SK-N-SH (cell line): ENCODE results near the gene ADGRB2. TPM values are rescaled to one million over a fixed set of nuclear protein-coding genes. Genes with fewer than 3 reads are reported as not detected.

Experiments used
- CTCF ChIA-PET: fragments of 300-600, 350-600 bp; formaldehyde crosslinking; extraction: SDS; loops from one replicate; lab custom pipeline; 2021; lab: Yijun Ruan, JAX
- POLR2A ChIA-PET: fragments of 350-600 bp; sonication (Branson Sonifier 250); formaldehyde crosslinking; extraction: SDS; loops from one replicate; lab custom pipeline; 2020; ENCODE audit warnings: antibody characterized with exemption, inconsistent platforms; lab: Yijun Ruan, JAX
- DNase-seq: peaks from one replicate; pipeline ENCODE4 v3.0.0; 2012
- H2AFZ ChIP-seq: fragments of 200-600 bp; sonication (generic); 2 replicates; pipeline ENCODE4 v1.8.1; 2016; ENCODE audit warnings: antibody characterized with exemption, mild to moderate bottlenecking, low read depth
- H3F3A ChIP-seq: fragments of 200-600 bp; sonication (generic); replicated peaks from 2 replicates; pipeline ENCODE3; 2016; ENCODE audit warnings: antibody characterized with exemption, mild to moderate bottlenecking; ENCODE audit not compliant: insufficient read depth
- H3K27ac ChIP-seq, 2 experiments: fragments of 200-500 bp in 1 of 2; fragments of 200-600 bp in 1 of 2; sonication (Bioruptor generic) in 1 of 2; sonication (generic), shearing (Covaris generic) in 1 of 2; 2 replicates each; pipeline versions ENCODE4 v1.5.1 to v1.6.1; 2014 to 2016; ENCODE audit warnings: low read depth in 2 of 2, inconsistent platforms in 1 of 2, low read length in 1 of 2, mild to moderate bottlenecking in 1 of 2, mixed read lengths in 1 of 2
- H3K27me3 ChIP-seq: fragments of 200-600 bp; sonication (generic), shearing (Covaris generic); 2 replicates; pipeline ENCODE4 v1.6.1; 2016; ENCODE audit warnings: mixed run types; ENCODE audit not compliant: insufficient read depth
- H3K36me3 ChIP-seq, 2 experiments: fragments of 200-500 bp in 1 of 2; fragments of 200-600 bp in 1 of 2; sonication (Bioruptor generic) in 1 of 2; sonication (generic) in 1 of 2; replicated peaks in 1 of 2; 2 replicates each; pipeline versions ENCODE3 to v1.5.1; 2014 to 2016; ENCODE audit warnings: low read length in 1 of 2, mild to moderate bottlenecking in 1 of 2; ENCODE audit not compliant: insufficient read depth in 2 of 2, control insufficient read depth in 1 of 2
- H3K4me1 ChIP-seq, 2 experiments: fragments of 200-500 bp in 1 of 2; fragments of 200-600 bp in 1 of 2; sonication (Bioruptor generic) in 1 of 2; sonication (generic), shearing (Covaris generic) in 1 of 2; 2 replicates each; pipeline versions ENCODE4 v1.5.1 to v1.6.1; 2014 to 2016; ENCODE audit warnings: low read depth in 1 of 2, low read length in 1 of 2, mixed run types in 1 of 2; ENCODE audit not compliant: insufficient read depth in 2 of 2, control insufficient read depth in 1 of 2
- H3K4me2 ChIP-seq: fragments of 200-600 bp; sonication (generic), shearing (Covaris generic); 2 replicates; pipeline ENCODE4 v1.6.1; 2017; ENCODE audit warnings: mixed run types
- H3K4me3 ChIP-seq, 2 experiments: fragments of 200-500 bp in 1 of 2; fragments of 200-600 bp in 1 of 2; sonication (Bioruptor generic) in 1 of 2; sonication (generic), shearing (Covaris generic) in 1 of 2; 2 replicates each; pipeline versions ENCODE4 v1.5.1 to v1.8.1; 2014 to 2016; ENCODE audit warnings: low read depth in 2 of 2, inconsistent platforms in 1 of 2, low read length in 1 of 2, mild to moderate bottlenecking in 1 of 2, mixed read lengths in 1 of 2, moderate library complexity in 1 of 2
- H3K79me2 ChIP-seq: fragments of 200-600 bp; sonication (generic); 2 replicates; pipeline ENCODE4 v1.8.1; 2017; ENCODE audit warnings: mild to moderate bottlenecking; ENCODE audit not compliant: insufficient read depth
- H3K9ac ChIP-seq: fragments of 200-600 bp; sonication (generic); 2 replicates; pipeline ENCODE4 v1.6.1; 2017; ENCODE audit warnings: mixed run types
- H3K9me2 ChIP-seq: fragments of 200-600 bp; sonication (generic); 2 replicates; pipeline ENCODE4 v1.6.1; 2017; ENCODE audit warnings: mixed run types
- H3K9me3 ChIP-seq: fragments of 200-600 bp; sonication (generic); 2 replicates; pipeline ENCODE4 v1.6.1; 2017; ENCODE audit warnings: mixed run types, mild to moderate bottlenecking, moderate library complexity
- H4K20me1 ChIP-seq: fragments of 200-600 bp; sonication (generic); 2 replicates; pipeline ENCODE4 v1.6.1; 2017; ENCODE audit warnings: mild to moderate bottlenecking, mixed run types; ENCODE audit not compliant: insufficient read depth
- CHD2 ChIP-seq: fragments of 150-350 bp; IDR thresholded peaks from 2 replicates; pipeline ENCODE4 v1.6.1; 2018; ENCODE audit warnings: low read length; ENCODE audit not compliant: partially characterized antibody
- EZH2phosphoT487 ChIP-seq: fragments of 200-600 bp; sonication (generic); IDR thresholded peaks from 2 replicates; pipeline ENCODE4 v1.6.1; 2017; ENCODE audit warnings: low read depth, mixed run types, mild to moderate bottlenecking, antibody characterized with exemption, moderate library complexity, borderline replicate concordance
- FOXJ3 ChIP-seq: sonication (generic); formaldehyde crosslinking; IDR thresholded peaks from 2 replicates; pipeline ENCODE4 v1.5.1; 2020; ENCODE audit warnings: mild to moderate bottlenecking, missing genetic modification reagents
- FOXM1 ChIP-seq: IDR thresholded peaks from 2 replicates; pipeline ENCODE4 v1.4.0; 2012; ENCODE audit warnings: low read depth, mild to moderate bottlenecking
- GABPA ChIP-seq: IDR thresholded peaks from 2 replicates; pipeline ENCODE4 v1.4.0; 2012; ENCODE audit warnings: low read depth, mild to moderate bottlenecking
- GATA2 ChIP-seq: sonication (generic); formaldehyde crosslinking; IDR thresholded peaks from 2 replicates; pipeline ENCODE4 v1.5.0; 2020; ENCODE audit warnings: mild to moderate bottlenecking, missing genetic modification reagents
- JUND ChIP-seq: IDR thresholded peaks from 2 replicates; pipeline ENCODE4 v1.4.0; 2012
- MEF2A ChIP-seq: IDR thresholded peaks from 2 replicates; pipeline ENCODE4 v1.4.0; 2012; ENCODE audit warnings: low read depth, borderline replicate concordance
- MXI1 ChIP-seq: IDR thresholded peaks from 2 replicates; pipeline ENCODE4 v1.6.1; 2012; ENCODE audit warnings: mild to moderate bottlenecking, low read depth, low read length, improper control_type of control experiment
- NFIC ChIP-seq: IDR thresholded peaks from 2 replicates; pipeline ENCODE4 v1.4.0; 2012; ENCODE audit warnings: borderline replicate concordance
- NRF1 ChIP-seq: IDR thresholded peaks from 2 replicates; pipeline ENCODE4 v1.6.1; 2012; ENCODE audit warnings: low read depth, mild to moderate bottlenecking, low read length
- RAD21 ChIP-seq: IDR thresholded peaks from 2 replicates; pipeline ENCODE4 v1.6.1; 2012; ENCODE audit warnings: mild to moderate bottlenecking, low read length
- RCOR1 ChIP-seq: fragments of 150-350 bp; IDR thresholded peaks from 2 replicates; pipeline ENCODE4 v1.6.1; 2017; ENCODE audit warnings: antibody characterized with exemption, low read length
- SMC3 ChIP-seq: IDR thresholded peaks from 2 replicates; pipeline ENCODE4 v1.6.1; 2012; ENCODE audit warnings: low read depth, low read length, improper control_type of control experiment
- TAF1 ChIP-seq: IDR thresholded peaks from 2 replicates; pipeline ENCODE4 v1.6.1; 2012; ENCODE audit warnings: low read depth, mild to moderate bottlenecking, low read length, moderate library complexity, borderline replicate concordance
- TEAD4 ChIP-seq: IDR thresholded peaks from 2 replicates; pipeline ENCODE4 v1.4.0; 2012; ENCODE audit warnings: mild to moderate bottlenecking, borderline replicate concordance; ENCODE audit not compliant: insufficient read depth
- YY1 ChIP-seq: IDR thresholded peaks from 2 replicates; pipeline ENCODE4 v1.4.0; 2012; ENCODE audit warnings: low read depth, mild to moderate bottlenecking
- WGBS: methylation state at CpG from one replicate; pipeline ENCODE4 v1.1.6; 2017; ENCODE audit warnings: low lambda C conversion rate; 5-methylcytosine and 5-hydroxymethylcytosine counted together
- polyA plus RNA-seq, 3 experiments: library from polyadenylated mRNA; depleted of rRNA; stranded (reverse); fragments of >200 nt; gene quantifications; 2 replicates each; pipeline ENCODE4 v1.2.3, GENCODE V29; 2012
- TF ChIP-seq, protein P1 (sequence below): IDR thresholded peaks from 2 replicates; pipeline ENCODE4 v1.4.0; 2012; ENCODE audit warnings: low read depth, borderline replicate concordance
- TF ChIP-seq, protein P2 (sequence below): fragments of 150-350 bp; IDR thresholded peaks from 2 replicates; pipeline ENCODE4 v1.6.1; 2017; ENCODE audit warnings: antibody characterized with exemption, low read length, low read depth, borderline replicate concordance
- TF ChIP-seq, protein P3 (sequence below): IDR thresholded peaks from 2 replicates; pipeline ENCODE4 v1.4.0; 2012; ENCODE audit warnings: low read depth
- TF ChIP-seq, protein P4 (sequence below): fragments of 200-600 bp; sonication (generic); IDR thresholded peaks from 2 replicates; pipeline ENCODE4 v1.6.1; 2017; ENCODE audit warnings: antibody characterized with exemption, mild to moderate bottlenecking, moderate library complexity

ADGRB2 gene
- polyA plus RNA-seq, 1 of the 3 experiments (the other 2 are of a cell fraction) = 13.0 TPM

DNA sequence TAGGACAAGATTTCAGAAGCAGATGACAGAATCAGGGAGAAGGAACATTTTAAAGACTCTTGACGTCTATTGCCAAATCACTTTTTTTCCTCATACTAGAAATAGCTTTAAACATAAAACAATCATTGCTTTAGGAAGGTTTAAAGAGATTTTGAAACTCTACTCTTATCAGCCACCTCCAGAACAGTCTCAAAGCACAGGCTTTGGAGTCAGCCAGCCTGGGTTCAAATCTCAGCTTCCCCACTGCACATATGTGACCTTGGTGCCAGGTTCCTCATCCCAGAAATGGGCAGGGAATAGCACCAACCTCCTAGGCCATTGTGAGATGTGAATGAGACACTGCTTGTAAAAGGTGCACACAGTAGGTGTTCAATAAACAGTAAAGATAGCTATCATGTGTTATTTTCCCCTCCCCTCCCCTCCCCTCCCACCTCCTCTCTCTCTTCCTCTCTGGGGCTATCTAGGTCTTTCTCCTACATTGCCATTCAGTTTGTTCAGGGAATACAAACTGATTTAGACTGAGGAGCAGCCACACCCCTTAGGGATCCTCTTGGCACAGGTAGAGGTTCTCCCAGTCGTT is 31.0 kb upstream of the ADGRB2 start:
- no peak overlapping the region for H3K9ac ChIP-seq
- DNase-seq = no peak
- peaks cover 17% of the 10 kb centered on the region for H3K79me2 ChIP-seq
- H3K4me3 ChIP-seq = no peak overlapping the region
- no peak overlapping the region for H2AFZ ChIP-seq
- H3K27me3 ChIP-seq = no peaks in the 10 kb centered on the region
- no peak overlapping the region for H3K4me2 ChIP-seq
- POLR2A ChIA-PET = no interaction called here
- H3F3A ChIP-seq = no peaks in the 10 kb centered on the region
- H3K36me3 ChIP-seq = no peaks in the 10 kb centered on the region
- CTCF ChIA-PET = interaction anchor here (0.6 to 21.1 kb wide), 5 partner anchors 36 to 195 kb away, joined by 3 to 707 read pairs (median 4); partner anchors contain the start of gene ADGRB2
- H3K9me3 ChIP-seq = no peaks in the 10 kb centered on the region
- no peak overlapping the region for H3K27ac ChIP-seq
- no peaks in the 10 kb centered on the region for H3K9me2 ChIP-seq
- 88% methylated on average over 2 of the region's 2 CpGs for WGBS
- H3K4me1 ChIP-seq = peaks cover 16 to 31% of the 10 kb centered on the region in 2 experiments; a peak in 3 of 4 replicates
- no peaks in the 10 kb centered on the region for H4K20me1 ChIP-seq
- no peak for TF ChIP-seq CHD2
- TF ChIP-seq, protein P1, sequence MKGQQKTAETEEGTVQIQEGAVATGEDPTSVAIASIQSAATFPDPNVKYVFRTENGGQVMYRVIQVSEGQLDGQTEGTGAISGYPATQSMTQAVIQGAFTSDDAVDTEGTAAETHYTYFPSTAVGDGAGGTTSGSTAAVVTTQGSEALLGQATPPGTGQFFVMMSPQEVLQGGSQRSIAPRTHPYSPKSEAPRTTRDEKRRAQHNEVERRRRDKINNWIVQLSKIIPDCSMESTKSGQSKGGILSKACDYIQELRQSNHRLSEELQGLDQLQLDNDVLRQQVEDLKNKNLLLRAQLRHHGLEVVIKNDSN = no peak
- TF ChIP-seq, protein P2, sequence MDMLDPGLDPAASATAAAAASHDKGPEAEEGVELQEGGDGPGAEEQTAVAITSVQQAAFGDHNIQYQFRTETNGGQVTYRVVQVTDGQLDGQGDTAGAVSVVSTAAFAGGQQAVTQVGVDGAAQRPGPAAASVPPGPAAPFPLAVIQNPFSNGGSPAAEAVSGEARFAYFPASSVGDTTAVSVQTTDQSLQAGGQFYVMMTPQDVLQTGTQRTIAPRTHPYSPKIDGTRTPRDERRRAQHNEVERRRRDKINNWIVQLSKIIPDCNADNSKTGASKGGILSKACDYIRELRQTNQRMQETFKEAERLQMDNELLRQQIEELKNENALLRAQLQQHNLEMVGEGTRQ = no peak
- TF ChIP-seq TEAD4 = no peak
- TF ChIP-seq GATA2 (CRISPR knock-in tag) = no peak
- no peak for TF ChIP-seq SMC3
- TF ChIP-seq GABPA = no peak
- no peak for TF ChIP-seq NRF1

DNA sequence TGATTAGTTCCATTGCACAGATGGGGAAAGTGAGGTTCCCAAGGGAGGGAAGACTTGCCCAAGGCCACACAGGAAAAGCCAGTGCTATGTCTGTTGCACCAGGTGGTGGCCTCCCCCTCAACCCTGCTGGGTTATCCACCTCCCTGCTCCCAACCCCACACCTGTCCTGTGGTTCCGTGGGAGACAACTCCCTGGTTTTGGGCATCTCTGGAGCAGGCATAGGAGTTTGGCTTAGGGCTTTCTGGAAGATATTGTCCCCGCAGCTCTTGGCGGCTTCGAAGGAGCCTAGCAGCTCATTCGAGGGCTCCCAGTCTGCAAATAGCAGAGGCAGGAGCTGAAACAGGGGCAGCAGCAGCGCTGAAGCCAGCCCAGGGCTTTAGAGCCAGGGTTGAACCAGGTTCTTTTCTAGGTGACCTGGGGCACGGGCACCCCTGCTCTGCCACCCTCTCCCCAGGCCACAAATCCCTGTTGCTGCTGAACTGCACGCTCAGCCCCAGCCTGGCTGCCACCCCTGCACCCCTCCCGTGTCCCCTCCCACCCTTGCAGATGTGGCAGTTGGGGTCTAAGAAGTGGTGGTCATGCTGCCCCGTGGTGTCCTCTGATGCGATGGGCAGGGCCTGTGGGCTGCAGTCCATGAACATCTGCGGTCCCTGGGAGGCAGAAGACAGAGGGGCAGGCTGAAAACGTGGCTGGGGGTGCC is 29.6 kb upstream of the ADGRB2 start:
- ChIA-PET POLR2A (no interaction called here), CTCF (interaction anchor here (1.2 to 21.1 kb wide), 6 partner anchors 17 to 170 kb away, joined by 3 to 707 read pairs (median 4); partner anchors contain the start of genes ADGRB2 and PTP4A2)
- Histone ChIP-seq H3K27ac (no peak overlapping the region), H3K79me2 (peaks cover 17% of the 10 kb centered on the region), H3K4me1 (peaks cover 21 to 29% of the 10 kb centered on the region in 2 experiments; a peak in 3 of 4 replicates), H3K9ac (no peak overlapping the region), H4K20me1 (no peaks in the 10 kb centered on the region), H3K4me3 (no peak overlapping the region), H3K27me3 (no peaks in the 10 kb centered on the region), H3K9me2 (no peaks in the 10 kb centered on the region), H3K36me3 (no peaks in the 10 kb centered on the region), H2AFZ (no peak overlapping the region), H3F3A (peaks cover 2% of the 10 kb centered on the region), H3K9me3 (no peaks in the 10 kb centered on the region), H3K4me2 (no peak overlapping the region)
- WGBS = 94% methylated on average over 12 of the region's 13 CpGs
- DNase-seq = no peak
- TF ChIP-seq RAD21 = no peak
- TF ChIP-seq YY1 = no peak
- no peak for TF ChIP-seq CHD2
- no peak for TF ChIP-seq FOXM1
- no peak for TF ChIP-seq MXI1
- no peak for TF ChIP-seq GATA2 (CRISPR knock-in tag)
- no peak for TF ChIP-seq EZH2phosphoT487
- TF ChIP-seq FOXJ3 (CRISPR knock-in tag) = no peak
- TF ChIP-seq, protein P3, sequence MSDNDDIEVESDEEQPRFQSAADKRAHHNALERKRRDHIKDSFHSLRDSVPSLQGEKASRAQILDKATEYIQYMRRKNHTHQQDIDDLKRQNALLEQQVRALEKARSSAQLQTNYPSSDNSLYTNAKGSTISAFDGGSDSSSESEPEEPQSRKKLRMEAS = no peak
- TF ChIP-seq RCOR1 = no peak
- TF ChIP-seq, protein P1 = no peak
- no peak for TF ChIP-seq TEAD4
- no peak for TF ChIP-seq MEF2A
- TF ChIP-seq, protein P4, sequence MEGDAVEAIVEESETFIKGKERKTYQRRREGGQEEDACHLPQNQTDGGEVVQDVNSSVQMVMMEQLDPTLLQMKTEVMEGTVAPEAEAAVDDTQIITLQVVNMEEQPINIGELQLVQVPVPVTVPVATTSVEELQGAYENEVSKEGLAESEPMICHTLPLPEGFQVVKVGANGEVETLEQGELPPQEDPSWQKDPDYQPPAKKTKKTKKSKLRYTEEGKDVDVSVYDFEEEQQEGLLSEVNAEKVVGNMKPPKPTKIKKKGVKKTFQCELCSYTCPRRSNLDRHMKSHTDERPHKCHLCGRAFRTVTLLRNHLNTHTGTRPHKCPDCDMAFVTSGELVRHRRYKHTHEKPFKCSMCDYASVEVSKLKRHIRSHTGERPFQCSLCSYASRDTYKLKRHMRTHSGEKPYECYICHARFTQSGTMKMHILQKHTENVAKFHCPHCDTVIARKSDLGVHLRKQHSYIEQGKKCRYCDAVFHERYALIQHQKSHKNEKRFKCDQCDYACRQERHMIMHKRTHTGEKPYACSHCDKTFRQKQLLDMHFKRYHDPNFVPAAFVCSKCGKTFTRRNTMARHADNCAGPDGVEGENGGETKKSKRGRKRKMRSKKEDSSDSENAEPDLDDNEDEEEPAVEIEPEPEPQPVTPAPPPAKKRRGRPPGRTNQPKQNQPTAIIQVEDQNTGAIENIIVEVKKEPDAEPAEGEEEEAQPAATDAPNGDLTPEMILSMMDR = no peak
- TF ChIP-seq JUND = no peak
- no peak for TF ChIP-seq TAF1
- no peak for TF ChIP-seq NFIC
